HTR-8/SVneo (cell line): ENCODE results near the gene EEIG2.

Experiments
- DNase-seq: peaks from one replicate; pipeline ENCODE4 v3.0.0; 2011; ENCODE audit warnings: low spot score, mixed read lengths; ENCODE audit not compliant: insufficient read length
- FAIRE-seq: peaks from 2 replicates; lab custom pipeline; 2011; peaks lifted over from hg19 to GRCh38; lab: Jason Lieb, UNC

EEIG2 gene

DNA sequence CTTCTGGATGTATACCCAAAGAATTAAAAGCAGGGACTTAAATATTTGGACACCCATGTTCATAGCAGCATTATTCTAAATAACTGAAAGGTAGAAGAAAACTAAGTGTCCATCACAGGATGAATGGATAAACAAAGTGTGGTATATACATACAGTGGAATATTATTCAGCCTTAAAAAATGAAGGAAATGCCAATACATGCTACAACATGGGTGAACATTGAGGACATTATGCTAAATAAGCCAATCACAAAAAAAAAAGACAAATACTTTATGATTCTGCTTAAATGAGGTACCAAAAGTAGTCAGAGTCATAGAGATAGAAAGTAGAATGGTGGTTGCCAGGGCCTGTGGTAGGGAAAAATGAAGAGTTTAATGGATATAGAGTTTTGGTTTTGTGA, 14.1 kb downstream of the EEIG2 start:
- DNase-seq (no peak), FAIRE-seq (no peak)

- FAIRE-seq: no peak
- no peak for DNase-seq
Measured at GRCh38 chr1:108575375-108575774, 15.5 kb downstream of the EEIG2 start.

DNA sequence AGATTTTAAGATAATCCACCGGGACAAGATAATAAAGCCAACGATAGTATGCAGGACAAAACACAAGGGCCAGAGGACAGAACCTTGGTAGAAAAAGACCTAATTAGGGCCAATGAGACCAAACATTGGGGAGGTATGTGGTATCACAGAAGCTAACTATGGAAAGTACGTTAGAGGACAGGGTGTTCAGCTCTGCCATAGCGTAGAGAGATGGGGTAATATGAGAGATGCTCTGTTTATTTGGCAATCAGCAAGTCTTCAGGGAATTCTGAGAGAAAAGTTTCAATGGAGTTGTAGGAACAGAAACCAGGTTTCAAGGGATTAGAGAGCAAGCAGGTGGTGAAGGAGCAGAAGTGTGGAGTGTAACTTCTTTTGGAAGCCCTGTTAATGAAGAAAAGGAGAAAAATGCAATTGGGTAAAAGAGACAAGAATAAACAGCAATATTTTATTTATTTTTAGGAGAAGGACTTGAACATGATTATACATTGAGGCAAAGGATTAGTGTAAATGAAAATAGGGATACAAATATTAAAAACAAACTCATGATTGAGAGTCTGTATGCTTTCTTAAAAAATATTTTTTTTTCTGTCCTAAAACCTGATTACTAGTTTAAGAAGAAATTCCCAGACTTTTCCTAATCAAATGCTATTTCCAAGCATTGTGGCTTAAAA, 24.0 kb downstream of the EEIG2 start:
- no peak for FAIRE-seq
- no peak for DNase-seq

GRCh38 chr1:108584428-108584856, 24.5 kb downstream of the EEIG2 start:
- FAIRE-seq: no peak
- no peak for DNase-seq

DNA sequence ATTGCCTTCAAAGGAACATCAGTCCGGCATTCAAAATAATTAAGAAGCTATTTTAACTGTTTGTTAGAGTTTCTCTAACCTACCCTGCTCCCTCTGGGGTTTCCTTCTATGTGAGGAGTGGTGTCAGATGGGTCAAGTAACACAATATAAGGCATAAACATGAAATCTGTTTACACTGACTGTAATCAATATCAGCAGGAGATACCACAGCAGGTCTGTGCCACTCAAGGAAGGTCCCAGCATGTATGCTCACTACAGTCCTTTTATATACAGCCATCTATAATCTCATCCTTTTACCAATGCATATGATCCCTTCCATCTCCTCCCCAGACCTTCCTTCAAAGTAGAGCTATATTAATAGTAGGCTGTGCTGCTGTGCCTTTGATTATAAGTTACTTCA, 25.4 kb downstream of the EEIG2 start:
- FAIRE-seq (no peak), DNase-seq (no peak)

DNA sequence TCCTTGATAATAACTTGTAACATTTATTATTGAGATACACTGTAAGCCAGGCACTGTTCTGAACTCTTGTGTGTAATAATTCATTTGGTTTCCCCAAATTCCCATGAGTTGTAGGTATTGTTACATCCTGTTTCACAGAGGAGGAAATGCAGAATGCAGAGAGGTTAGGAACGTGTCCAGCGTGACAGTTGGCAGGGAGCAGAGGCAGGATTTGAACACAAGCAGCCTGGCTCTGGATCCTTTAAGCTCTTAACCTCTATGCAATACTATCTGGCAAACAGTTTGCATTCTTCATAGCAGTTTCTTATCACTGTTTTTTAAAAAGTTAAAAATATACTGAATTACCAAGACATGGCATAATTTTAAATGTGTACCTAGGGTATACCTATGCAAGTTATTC, 30.5 kb downstream of the EEIG2 start:
- no peak for FAIRE-seq
- DNase-seq: no peak

DNA sequence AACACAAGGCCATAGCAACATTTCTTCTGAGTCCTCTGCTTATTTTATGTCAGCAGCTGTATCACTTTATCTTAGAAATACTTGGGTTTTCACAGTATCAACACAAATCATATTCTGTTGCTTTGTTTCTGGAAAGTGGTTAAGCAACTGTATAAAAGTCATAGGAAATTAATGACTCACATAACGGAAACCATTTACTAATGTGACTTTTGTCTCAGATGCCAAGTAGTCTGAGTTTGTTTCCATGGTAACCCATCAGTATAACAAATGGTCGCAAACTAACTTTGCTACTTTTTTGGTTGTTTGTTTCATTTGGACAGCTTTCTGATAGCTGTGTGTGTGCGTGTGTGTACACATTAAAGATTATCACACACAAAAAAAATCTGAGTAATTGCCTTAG, 31.1 kb downstream of the EEIG2 start:
- FAIRE-seq (no peak), DNase-seq (peak; percentile 11)

DNA sequence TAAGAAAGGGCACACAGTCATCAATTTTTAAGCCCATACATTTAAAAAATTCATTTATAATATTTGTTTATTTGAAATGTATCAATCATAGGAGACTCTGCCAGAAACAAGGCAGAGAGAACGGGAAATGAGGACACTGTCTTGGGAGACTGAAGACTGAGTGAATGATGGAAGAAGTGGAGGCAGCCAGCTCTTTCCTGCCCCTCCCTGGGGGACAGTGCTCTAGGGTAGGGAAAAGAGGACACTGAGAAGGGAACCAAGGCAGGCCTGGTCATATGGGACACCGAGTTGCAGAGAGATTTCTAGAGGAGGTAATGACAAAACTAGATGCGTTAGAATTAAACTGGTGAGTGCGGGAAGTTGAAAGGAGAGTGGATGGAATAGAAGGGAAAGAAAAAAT, 31.6 kb downstream of the EEIG2 start:
- FAIRE-seq: no peak
- no peak for DNase-seq

GRCh38 chr1:108592030-108592759, 32.3 kb downstream of the EEIG2 start:
- DNase-seq (no peak), FAIRE-seq (no peak)

- no peak for DNase-seq
- no peak for FAIRE-seq
Measured at GRCh38 chr1:108593448-108593847, 33.5 kb downstream of the EEIG2 start.

DNA sequence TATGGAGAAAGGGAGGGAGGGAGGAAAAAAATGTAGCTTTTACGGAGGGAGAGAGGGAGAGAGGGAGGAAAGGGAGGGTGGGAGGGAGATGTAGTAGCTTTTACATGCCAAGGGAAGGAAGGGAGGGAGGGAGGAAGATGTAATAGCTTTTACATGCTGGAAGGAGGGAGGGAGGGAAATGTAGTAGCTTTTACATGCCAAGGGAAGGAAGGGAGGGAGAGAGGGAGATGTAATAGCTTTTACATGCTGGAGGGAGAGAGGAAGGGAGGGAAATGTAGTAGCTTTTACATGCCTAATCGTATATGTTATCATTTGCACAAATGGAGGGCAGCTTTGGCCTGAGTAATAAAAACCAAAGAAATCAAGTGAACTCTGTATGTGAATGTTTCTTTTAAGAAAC, 35.6 kb downstream of the EEIG2 start:
- DNase-seq (no peak), FAIRE-seq (no peak)

DNA sequence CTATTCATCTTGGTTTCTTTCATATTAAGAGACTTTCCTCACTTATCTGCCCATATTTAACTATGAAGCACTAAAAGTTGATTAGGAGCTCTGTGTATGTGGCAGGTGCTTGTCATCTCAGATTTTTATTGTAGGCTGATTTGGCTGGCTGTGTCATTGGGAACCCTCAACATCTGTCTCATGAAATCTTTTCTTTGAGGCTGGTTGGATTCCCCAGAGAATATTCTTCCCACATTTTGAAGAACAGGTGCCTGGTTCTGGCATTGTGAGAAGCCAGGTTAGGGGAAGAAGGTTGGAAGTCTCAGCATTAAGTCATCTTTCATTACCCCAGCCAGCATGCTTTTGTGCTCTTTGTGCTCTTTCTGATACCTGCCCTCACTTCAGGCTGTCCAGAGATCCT, 37.1 kb downstream of the EEIG2 start:
- DNase-seq (no peak), FAIRE-seq (no peak)

- FAIRE-seq (no peak), DNase-seq (no peak)
Measured at GRCh38 chr1:108598340-108598739, 38.4 kb downstream of the EEIG2 start.

- DNase-seq: no peak
- FAIRE-seq: no peak
Measured at GRCh38 chr1:108600504-108600903, 40.6 kb downstream of the EEIG2 start.

DNA sequence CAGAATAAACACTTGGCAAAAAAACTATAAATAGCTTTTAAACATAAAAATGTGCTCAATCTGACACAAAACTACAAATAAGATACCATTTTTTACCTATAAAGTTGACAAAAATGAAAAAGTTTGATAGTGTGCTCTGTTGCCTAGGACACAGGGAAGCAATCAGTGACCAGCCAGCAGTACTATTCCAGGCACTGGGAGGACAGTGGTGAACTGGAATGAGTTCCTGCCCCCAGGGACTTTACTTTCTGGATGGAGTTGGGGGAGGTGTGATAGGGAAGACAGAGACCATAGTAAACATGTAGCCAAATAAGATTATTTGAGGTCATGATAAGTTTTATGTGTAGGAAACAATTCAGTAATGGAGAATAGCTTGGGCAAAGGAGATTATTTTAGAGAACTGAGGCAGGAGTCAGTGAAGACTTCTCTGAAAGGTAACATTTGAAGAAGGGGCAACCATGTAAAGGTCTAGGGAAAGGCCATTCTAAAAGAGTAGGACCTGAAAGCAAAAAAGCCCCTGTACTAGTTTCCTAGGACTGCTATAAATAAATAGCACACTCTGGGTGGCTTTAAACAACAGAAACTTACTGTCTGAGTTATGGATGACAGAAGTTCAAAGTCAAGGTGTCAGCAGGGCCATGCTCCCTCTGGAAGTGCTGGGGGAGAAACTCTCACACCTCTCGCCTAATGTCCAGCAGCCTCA, 42.0 kb downstream of the EEIG2 start:
- DNase-seq (no peak), FAIRE-seq (no peak)

- DNase-seq (no peak), FAIRE-seq (no peak)
Measured at GRCh38 chr1:108605633-108606032, 45.7 kb downstream of the EEIG2 start.

GRCh38 chr1:108606478-108606877, 46.6 kb downstream of the EEIG2 start:
- DNase-seq: no peak
- no peak for FAIRE-seq

- FAIRE-seq (no peak), DNase-seq (no peak)
Measured at GRCh38 chr1:108609483-108610049, 49.7 kb downstream of the EEIG2 start.
